Mesenchymal stem cell (in vitro differentiated cells and primary cell): ENCODE measurements around the gene APOL4. TPM values are rescaled to one million over a fixed set of nuclear protein-coding genes. Genes with fewer than 3 reads are reported as not detected.
"Not testable (repeated sequence)": the region's sequence is repeated elsewhere in the genome, so short reads cannot be mapped to it uniquely, and the experiment has no call there.

ENCODE experiments used
- DNase-seq: peaks from one replicate; pipeline ENCODE4 v3.0.0-alpha.2; 2013
- H2AFZ ChIP-seq: one replicate; pipeline ENCODE4 v1.6.1; 2013; ENCODE audit warnings: low read depth, mild to moderate bottlenecking, control low read depth, inconsistent platforms, low read length, moderate library complexity
- H2AK5ac ChIP-seq: 2 replicates; pipeline ENCODE4 v1.6.1; 2013; ENCODE audit warnings: low read length, moderate library complexity, mild to moderate bottlenecking, inconsistent platforms; ENCODE audit not compliant: severe bottlenecking
- H2BK120ac ChIP-seq: one replicate; pipeline ENCODE4 v1.6.1; 2013; ENCODE audit warnings: low read depth, mild to moderate bottlenecking, inconsistent platforms, low read length, moderate library complexity
- H2BK12ac ChIP-seq, 2 experiments: one replicate each; pipeline ENCODE4 v1.6.1; 2013; ENCODE audit warnings: inconsistent platforms in 2 of 2, low read length in 2 of 2, mild to moderate bottlenecking in 2 of 2, moderate library complexity in 2 of 2, control low read depth in 1 of 2
- H2BK15ac ChIP-seq: one replicate; pipeline ENCODE4 v1.6.1; 2013; ENCODE audit warnings: mild to moderate bottlenecking, low read depth, inconsistent platforms; ENCODE audit not compliant: poor library complexity, severe bottlenecking
- H2BK5ac ChIP-seq: 2 replicates; pipeline ENCODE4 v1.6.1; 2013; ENCODE audit warnings: low read depth, mild to moderate bottlenecking, low read length, control low read depth, inconsistent platforms; ENCODE audit not compliant: poor library complexity, severe bottlenecking
- H3K14ac ChIP-seq, 2 experiments: one replicate each; pipeline ENCODE4 v1.6.1; 2013; ENCODE audit warnings: inconsistent platforms in 2 of 2, low read length in 2 of 2, control low read depth in 1 of 2, mild to moderate bottlenecking in 1 of 2, moderate library complexity in 1 of 2
- H3K18ac ChIP-seq, 2 experiments: one replicate each; pipeline ENCODE4 v1.6.1; 2013; ENCODE audit warnings: inconsistent platforms in 2 of 2, low read length in 2 of 2, control low read depth in 1 of 2, low read depth in 1 of 2, mild to moderate bottlenecking in 1 of 2
- H3K23ac ChIP-seq, 2 experiments: one replicate each; pipeline ENCODE4 v1.6.1; 2013; ENCODE audit warnings: inconsistent platforms in 2 of 2, low read length in 2 of 2, mild to moderate bottlenecking in 2 of 2, moderate library complexity in 2 of 2, control low read depth in 1 of 2
- H3K27ac ChIP-seq: 2 replicates; pipeline ENCODE4 v1.5.1; 2013; ENCODE audit warnings: mild to moderate bottlenecking, moderate library complexity, low read length, control low read depth, inconsistent platforms; ENCODE audit not compliant: poor library complexity, severe bottlenecking
- H3K27me3 ChIP-seq, 2 experiments: 2 replicates each; pipeline versions ENCODE4 v1.6.1 to v1.7.0; 2013; ENCODE audit warnings: low read length in 2 of 2, mild to moderate bottlenecking in 2 of 2, moderate library complexity in 2 of 2, control low read depth in 1 of 2, inconsistent platforms in 1 of 2; ENCODE audit not compliant: control insufficient read depth in 1 of 2, insufficient read depth in 1 of 2
- H3K36me3 ChIP-seq, 2 experiments: 2 replicates each; pipeline versions ENCODE4 v1.6.1 to v1.7.0; 2013; ENCODE audit warnings: low read length in 2 of 2, control low read depth in 1 of 2, inconsistent platforms in 1 of 2, low read depth in 1 of 2, mild to moderate bottlenecking in 1 of 2; ENCODE audit not compliant: insufficient read depth in 2 of 2, control insufficient read depth in 1 of 2
- H3K4ac ChIP-seq, 2 experiments: one replicate each; pipeline ENCODE4 v1.6.1; 2013; ENCODE audit warnings: inconsistent platforms in 2 of 2, low read length in 2 of 2, mild to moderate bottlenecking in 2 of 2, moderate library complexity in 2 of 2, control low read depth in 1 of 2, low read depth in 1 of 2
- H3K4me1 ChIP-seq: 2 replicates; pipeline ENCODE4 v1.6.1; 2013; ENCODE audit warnings: low read depth, low read length, control low read depth; ENCODE audit not compliant: control insufficient read depth, insufficient read depth
- H3K4me2 ChIP-seq: 2 replicates; pipeline ENCODE4 v1.6.1; 2013; ENCODE audit warnings: low read length, mild to moderate bottlenecking, inconsistent platforms; ENCODE audit not compliant: poor library complexity, severe bottlenecking
- H3K4me3 ChIP-seq, 2 experiments: 2 replicates each; pipeline versions ENCODE4 v1.5.1 to v1.7.0; 2013; ENCODE audit warnings: low read length in 2 of 2, mild to moderate bottlenecking in 2 of 2, control low read depth in 1 of 2, low read depth in 1 of 2; ENCODE audit not compliant: insufficient read depth in 1 of 2
- H3K79me1 ChIP-seq: replicated peaks from 2 replicates; pipeline ENCODE4 v1.6.1; 2013; ENCODE audit warnings: mild to moderate bottlenecking, control low read depth, low read length, inconsistent platforms; ENCODE audit not compliant: poor library complexity, severe bottlenecking
- H3K9ac ChIP-seq: 2 replicates; pipeline ENCODE4 v1.7.0; 2013; ENCODE audit warnings: mild to moderate bottlenecking, low read length, moderate library complexity
- H3K9me3 ChIP-seq: 2 replicates; pipeline ENCODE4 v1.7.0; 2013; ENCODE audit warnings: mild to moderate bottlenecking, low read length; ENCODE audit not compliant: control insufficient read depth
- H4K8ac ChIP-seq: one replicate; pipeline ENCODE4 v1.6.1; 2013; ENCODE audit warnings: inconsistent platforms, mild to moderate bottlenecking, low read length, moderate library complexity
- H4K91ac ChIP-seq: one replicate; pipeline ENCODE4 v1.6.1; 2013; ENCODE audit warnings: mild to moderate bottlenecking, low read length, inconsistent platforms
- WGBS: methylation state at CpG from one replicate; pipeline ENCODE4 v1.1.7; 2013; ENCODE audit warnings: mixed read lengths; 5-methylcytosine and 5-hydroxymethylcytosine counted together
- polyA plus RNA-seq, 2 experiments: library from polyadenylated mRNA; stranded (reverse); fragments of 200-250 nt; gene quantifications; one replicate each; pipeline ENCODE4 v1.2.3, GENCODE V29; 2013

APOL4 gene
- polyA plus RNA-seq (2013, experiment 1 of 2): not detected
- polyA plus RNA-seq (2013, experiment 2 of 2): not detected

- WGBS: 90% methylated on average over 13 of the region's 13 CpGs
- Histone ChIP-seq H2BK15ac (no peak within 1 kb of the TSS), H3K18ac (no peak within 1 kb of the TSS), H2BK12ac (no peak within 1 kb of the TSS), H3K4me2 (no peak within 1 kb of the TSS), H3K79me1 (no peaks in the 10 kb centered on the region), H3K14ac (no peak within 1 kb of the TSS), H3K4me3 (peak within 1 kb of the TSS in 1 of 2 experiments; percentile 23), H2BK120ac (no peak within 1 kb of the TSS), H3K4ac (no peak within 1 kb of the TSS), H2AK5ac (no peak within 1 kb of the TSS), H3K27ac (no peak within 1 kb of the TSS), H3K27me3 (no peaks in the 10 kb centered on the region), H2BK5ac (no peak within 1 kb of the TSS), H4K8ac (no peak within 1 kb of the TSS), H3K36me3 (no peaks in the 10 kb centered on the region), H3K4me1 (peaks cover 7% of the 10 kb centered on the region), H3K9me3 (no peaks in the 10 kb centered on the region), H4K91ac (no peak within 1 kb of the TSS), H2AFZ (no peak within 1 kb of the TSS), H3K23ac (no peak within 1 kb of the TSS), H3K9ac (peak within 1 kb of the TSS; percentile 62)
- no peak for DNase-seq
These were observed at the start of gene APOL4 for GRCh38 chr22:36201630-36202319. Gene APOL4, minus strand, starts transcription at chr22:36201809. Its CDS starts 75 bp downstream, at chr22:36201734.

- WGBS: 90% methylated on average over 24 of the region's 24 CpGs
These were observed 48.8 kb upstream of the APOL4 start for GRCh38 chr22:36250292-36250960.

GRCh38 chr22:36249160-36249559 lies 47.6 kb upstream of the APOL4 start:
- Histone ChIP-seq H2BK15ac (no peak overlapping the region), H3K79me1 (peaks cover 3% of the 10 kb centered on the region), H4K91ac (no peak overlapping the region), H2BK5ac (no peak overlapping the region), H3K27ac (peak overlapping the region; percentile 94), H3K4me2 (no peak overlapping the region), H3K9ac (no peak overlapping the region), H3K14ac (no peak overlapping the region), H3K36me3 (no peaks in the 10 kb centered on the region), H3K27me3 (no peaks in the 10 kb centered on the region), H3K4me3 (no peak overlapping the region), H3K23ac (no peak overlapping the region), H2BK12ac (no peak overlapping the region), H4K8ac (no peak overlapping the region), H2AK5ac (peak overlapping the region; percentile 35), H3K18ac (no peak overlapping the region), H2AFZ (no peak overlapping the region), H3K4ac (no peak overlapping the region), H3K9me3 (peaks cover 6% of the 10 kb centered on the region), H3K4me1 (peaks cover 25% of the 10 kb centered on the region), H2BK120ac (no peak overlapping the region)
- no CpG with 5 or more reads among the region's 2 CpGs for WGBS
- no peak for DNase-seq

More at GRCh38 chr22:36250292-36250960, 48.8 kb upstream of the APOL4 start:
- DNase-seq, H4K8ac ChIP-seq, H3K9me3 ChIP-seq, H3K4ac ChIP-seq, H3K18ac ChIP-seq, H3K9ac ChIP-seq, H2AK5ac ChIP-seq, H3K23ac ChIP-seq, H3K4me2 ChIP-seq, H3K4me3 ChIP-seq, H2BK15ac ChIP-seq, H3K36me3 ChIP-seq, H2BK120ac ChIP-seq, H3K27me3 ChIP-seq, H3K14ac ChIP-seq, H4K91ac ChIP-seq, H2BK12ac ChIP-seq, H2AFZ ChIP-seq, H3K79me1 ChIP-seq: not testable (repeated sequence)
- H2BK5ac ChIP-seq: peak overlapping the region; percentile 74
- peaks cover 28% of the 10 kb centered on the region for H3K4me1 ChIP-seq
- H3K27ac ChIP-seq: peak overlapping the region; percentile 94

GRCh38 chr22:36247955-36248354 lies 46.3 kb upstream of the APOL4 start:
- Histone ChIP-seq H2BK15ac (no peak overlapping the region), H3K18ac (no peak overlapping the region), H2BK5ac (no peak overlapping the region), H3K36me3 (no peaks in the 10 kb centered on the region), H3K4me2 (no peak overlapping the region), H4K8ac (no peak overlapping the region), H2BK12ac (no peak overlapping the region), H3K14ac (no peak overlapping the region), H3K27me3 (no peaks in the 10 kb centered on the region), H3K4ac (no peak overlapping the region), H3K9ac (no peak overlapping the region), H3K79me1 (no peaks in the 10 kb centered on the region), H3K4me3 (no peak overlapping the region), H2AK5ac (peak overlapping the region; percentile 6), H3K27ac (no peak overlapping the region), H4K91ac (no peak overlapping the region), H3K4me1 (peaks cover 20% of the 10 kb centered on the region), H2BK120ac (no peak overlapping the region), H3K9me3 (peaks cover 6% of the 10 kb centered on the region), H2AFZ (no peak overlapping the region), H3K23ac (no peak overlapping the region)
- DNase-seq: no peak
- 76% methylated on average over 5 of the region's 5 CpGs for WGBS
